Amniotic stem cell (primary cell): ENCODE measurements around the gene RALGAPA2.

ENCODE experiments used
- DNase-seq: peaks from one replicate; lab custom pipeline; 2025; lab: John Stamatoyannopoulos, UW

The RALGAPA2 gene

GRCh38 chr20:20536240-20536933 is 176.1 kb downstream of the RALGAPA2 start:
- DNase-seq: no peak

GRCh38 chr20:20535051-20535450 is 177.4 kb downstream of the RALGAPA2 start:
- DNase-seq: no peak

GRCh38 chr20:20531283-20531682 is 181.2 kb downstream of the RALGAPA2 start:
- no peak for DNase-seq

GRCh38 chr20:20530428-20531151 is 181.9 kb downstream of the RALGAPA2 start:
- no peak for DNase-seq

GRCh38 chr20:20529597-20529996 is 182.8 kb downstream of the RALGAPA2 start:
- no peak for DNase-seq

- no peak for DNase-seq
Measured at GRCh38 chr20:20528861-20529260, 183.6 kb downstream of the RALGAPA2 start.

- DNase-seq: no peak
Measured at GRCh38 chr20:20527661-20528060, 184.8 kb downstream of the RALGAPA2 start.

GRCh38 chr20:20525756-20526155 is 186.7 kb downstream of the RALGAPA2 start:
- DNase-seq: no peak

- no peak for DNase-seq
Measured at GRCh38 chr20:20525214-20525613, 187.2 kb downstream of the RALGAPA2 start.

- DNase-seq: no peak
Measured at GRCh38 chr20:20524756-20525155, 187.7 kb downstream of the RALGAPA2 start.

GRCh38 chr20:20521736-20522135 is 190.7 kb downstream of the RALGAPA2 start:
- no peak for DNase-seq

- no peak for DNase-seq
Measured at GRCh38 chr20:20520776-20521175, 191.7 kb downstream of the RALGAPA2 start.

- no peak for DNase-seq
Measured at GRCh38 chr20:20519269-20519668, 193.2 kb downstream of the RALGAPA2 start.

GRCh38 chr20:20518263-20518662 is 194.2 kb downstream of the RALGAPA2 start:
- DNase-seq: no peak

- DNase-seq: no peak
Measured at GRCh38 chr20:20517296-20517695, 195.1 kb downstream of the RALGAPA2 start.

- DNase-seq: no peak
Measured at GRCh38 chr20:20513720-20514119, 198.7 kb downstream of the RALGAPA2 start.

- no peak for DNase-seq
Measured at GRCh38 chr20:20505554-20505953, 206.9 kb downstream of the RALGAPA2 start.

GRCh38 chr20:20503777-20504530 is 208.5 kb downstream of the RALGAPA2 start:
- no peak for DNase-seq

GRCh38 chr20:20501128-20501527 is 211.3 kb downstream of the RALGAPA2 start:
- no peak for DNase-seq

- no peak for DNase-seq
Measured at GRCh38 chr20:20500312-20500711, 212.1 kb downstream of the RALGAPA2 start.

GRCh38 chr20:20499439-20499838 is 213.0 kb downstream of the RALGAPA2 start:
- no peak for DNase-seq

- no peak for DNase-seq
Measured at GRCh38 chr20:20498076-20498861, 214.2 kb downstream of the RALGAPA2 start.
